ENCODE measurements around the gene ARFIP1.

- TF ChIP-seq POLR2A (IDR thresholded peaks at IDR 0.05; ENCODE audit: low read length), result no peak
- no peak for TF ChIP-seq GATA1 (IDR thresholded peaks at IDR 0.05; ENCODE audit: low read depth, low read length)
Observed at GRCh38 chr4:152843481-152844090, 63.8 kb downstream of the ARFIP1 start.

All from erythroblast (primary cell).